NCI-H1436 treated with DMSO at 0.1 percent for 48 hours (cell line): Measurements from ENCODE around the gene ZNF410.
"Not testable (repeated sequence)": the region's sequence is repeated elsewhere in the genome, so short reads cannot be mapped to it uniquely, and the experiment has no call there.

ENCODE experiments used
- DNase-seq: peaks from one replicate; lab custom pipeline; 2025; lab: John Stamatoyannopoulos, UW

Gene ZNF410

DNA sequence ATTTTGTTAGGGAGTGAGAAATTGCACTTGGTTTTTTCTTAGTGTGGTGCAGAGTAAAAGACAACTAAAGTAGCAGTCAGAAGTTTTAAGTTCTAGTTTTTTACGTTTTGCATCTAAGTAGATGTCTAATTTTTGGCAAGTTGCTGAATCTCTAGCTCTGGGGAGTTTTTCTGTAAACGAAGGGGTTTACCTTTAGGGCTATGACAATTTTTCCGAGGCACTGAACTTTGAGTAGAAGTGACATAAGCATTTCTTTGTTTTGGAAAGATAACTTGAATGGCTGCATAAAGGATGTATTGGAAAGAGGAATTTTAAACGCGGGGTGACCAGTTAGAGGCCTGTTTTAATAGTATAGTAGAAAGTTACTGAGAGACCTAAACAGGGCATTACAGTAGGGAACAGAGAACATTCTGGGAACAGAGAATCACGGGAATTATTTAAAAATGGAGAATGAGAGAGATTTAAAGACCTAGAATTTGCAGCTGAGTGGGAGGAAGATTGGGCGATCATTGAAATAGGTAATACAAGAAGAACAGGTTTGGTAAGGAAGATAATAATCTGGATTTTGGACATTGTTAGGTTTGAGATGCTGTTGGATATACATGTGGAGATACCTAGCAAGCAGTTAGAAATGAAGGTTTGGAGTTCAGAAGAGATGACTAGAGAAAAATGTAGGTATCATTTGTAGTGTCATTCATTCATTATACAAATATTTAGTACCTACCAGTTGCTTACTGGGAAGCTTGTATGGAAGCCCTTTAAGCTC, 1.2 kb downstream of the ZNF410 start:
- DNase-seq: no peak

DNA sequence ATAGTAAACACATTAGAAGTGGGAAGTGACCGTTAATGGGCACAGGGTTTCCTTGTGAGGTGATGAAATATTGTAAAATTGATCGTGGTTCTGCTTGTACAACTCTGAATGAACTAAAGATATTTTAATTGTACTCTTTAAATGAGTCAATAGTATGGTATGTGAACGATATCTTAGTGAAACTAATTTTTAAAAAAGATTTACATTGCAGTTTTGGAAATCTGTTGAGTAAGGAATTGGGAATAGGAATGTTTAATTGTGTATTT, 1.7 kb downstream of the ZNF410 start:
- no peak for DNase-seq

DNA sequence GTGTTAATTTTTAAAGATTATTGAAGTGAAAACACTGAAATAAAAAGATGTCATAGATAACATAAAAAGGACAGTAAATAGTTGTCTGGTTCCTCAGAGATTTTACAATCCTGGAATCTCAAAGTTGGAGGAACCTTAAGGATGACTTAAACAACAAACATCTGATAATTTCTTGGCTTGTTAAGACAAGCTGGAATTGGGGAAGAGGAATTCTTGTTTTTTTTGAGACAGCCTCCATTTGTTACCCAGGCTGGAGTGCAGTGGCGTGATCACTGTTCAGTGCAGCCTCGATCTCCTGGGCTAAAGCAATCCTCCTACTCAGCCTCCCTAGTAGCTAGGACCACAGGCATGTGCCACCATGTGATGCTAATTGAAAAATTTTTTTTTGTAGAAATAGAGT, 2.3 kb downstream of the ZNF410 start:
- no peak for DNase-seq

DNA sequence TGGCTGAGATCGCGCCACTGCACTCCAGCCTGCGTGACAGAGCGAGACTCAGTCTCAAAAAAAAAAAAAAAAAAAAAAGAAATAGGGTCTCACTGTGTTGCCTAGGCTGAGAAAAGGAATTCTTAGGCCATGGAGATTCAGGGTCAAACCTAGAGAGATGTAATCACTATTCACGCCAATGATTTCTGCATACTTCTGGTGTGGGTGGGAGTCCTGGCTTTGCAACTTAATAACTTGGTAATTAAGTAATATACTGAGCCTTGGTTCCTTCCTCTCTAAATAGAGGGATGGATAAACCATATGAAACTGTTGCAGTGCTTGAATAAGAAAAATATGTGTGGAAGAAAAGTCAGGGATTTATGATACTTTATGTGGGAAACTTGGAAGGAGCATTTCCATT, 2.7 kb downstream of the ZNF410 start:
- DNase-seq: no peak

DNA sequence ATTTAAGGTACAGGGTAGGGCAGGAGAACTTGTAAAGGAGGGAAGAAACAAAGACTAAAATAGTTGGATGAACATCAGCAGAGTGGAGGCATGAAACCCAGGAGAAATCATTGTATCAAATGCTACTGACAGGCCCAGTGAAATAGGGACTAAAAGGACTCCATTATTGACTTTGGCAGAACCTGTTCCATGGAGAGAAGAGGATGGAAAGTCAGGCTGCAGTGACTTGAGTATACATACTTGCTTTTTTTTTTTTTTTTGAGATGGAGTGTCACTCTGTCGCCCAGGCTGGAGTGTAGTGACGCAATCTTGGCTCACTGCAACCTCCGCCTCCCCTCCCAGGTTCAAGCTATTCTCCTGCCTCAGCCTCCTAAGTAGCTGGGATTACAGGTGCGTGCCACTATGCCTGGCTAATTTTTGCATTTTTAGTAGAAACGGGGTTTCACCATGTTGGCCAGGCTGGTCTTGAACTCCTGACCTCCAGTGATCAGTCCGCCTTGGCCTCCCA, 7.6 kb downstream of the ZNF410 start:
- DNase-seq: not testable (repeated sequence)

DNA sequence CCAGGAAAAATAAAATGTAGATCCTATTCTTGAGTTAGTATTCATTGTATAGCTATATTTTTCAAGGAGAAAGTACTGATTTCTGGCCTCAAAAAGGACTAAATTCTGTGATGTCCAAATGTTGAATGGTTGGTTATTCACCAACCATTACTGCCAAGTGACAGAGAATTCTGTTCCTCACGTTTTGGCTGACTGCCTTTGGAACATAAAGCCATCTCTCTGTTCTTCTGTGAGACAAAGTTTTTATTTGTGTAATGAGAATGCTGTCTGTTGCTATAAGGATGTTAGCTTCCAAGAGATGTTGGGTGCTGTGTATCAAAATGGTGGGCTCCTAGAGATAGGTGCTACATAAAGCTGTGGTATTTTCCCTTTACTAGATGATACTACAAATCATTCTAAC, 9.3 kb downstream of the ZNF410 start:
- DNase-seq: no peak

DNA sequence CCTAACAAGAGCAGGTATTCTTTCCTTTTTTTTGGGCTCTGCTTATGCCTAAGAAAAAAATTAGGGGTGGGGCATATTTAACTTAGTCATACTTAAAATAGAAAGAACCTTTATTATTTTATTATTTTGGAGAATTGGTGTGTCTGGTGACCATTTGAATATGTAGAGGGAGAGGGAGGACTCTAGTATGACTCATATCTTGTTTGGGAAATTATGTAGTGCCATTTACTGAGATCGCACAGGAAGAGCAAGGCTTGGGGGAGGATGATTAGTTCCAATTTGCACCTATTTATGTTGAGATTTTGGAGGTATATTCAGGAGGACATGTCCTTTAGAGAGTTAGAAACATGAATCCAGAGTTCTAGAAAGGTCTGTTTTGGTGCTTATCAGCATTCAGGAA, 9.9 kb downstream of the ZNF410 start:
- no peak for DNase-seq

DNA sequence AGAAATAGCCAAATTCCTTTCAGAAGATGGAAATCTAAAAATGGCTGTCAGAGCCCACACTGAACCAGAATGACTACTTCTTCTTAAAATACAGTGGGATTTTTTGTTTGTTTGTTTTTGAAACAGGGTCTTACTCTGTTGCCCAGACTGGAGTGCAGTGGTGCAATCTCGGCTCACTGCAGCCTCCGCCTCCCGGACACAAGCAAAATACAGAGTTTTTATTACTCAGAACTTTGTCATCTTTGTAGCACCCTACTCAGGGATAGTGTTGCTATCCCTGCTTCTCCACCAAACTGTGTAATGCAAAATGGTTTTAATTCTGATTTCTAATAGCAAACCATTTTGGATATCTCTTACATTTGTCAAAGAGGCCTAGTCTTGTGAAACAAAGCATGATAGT, 16.4 kb downstream of the ZNF410 start:
- no peak for DNase-seq

DNA sequence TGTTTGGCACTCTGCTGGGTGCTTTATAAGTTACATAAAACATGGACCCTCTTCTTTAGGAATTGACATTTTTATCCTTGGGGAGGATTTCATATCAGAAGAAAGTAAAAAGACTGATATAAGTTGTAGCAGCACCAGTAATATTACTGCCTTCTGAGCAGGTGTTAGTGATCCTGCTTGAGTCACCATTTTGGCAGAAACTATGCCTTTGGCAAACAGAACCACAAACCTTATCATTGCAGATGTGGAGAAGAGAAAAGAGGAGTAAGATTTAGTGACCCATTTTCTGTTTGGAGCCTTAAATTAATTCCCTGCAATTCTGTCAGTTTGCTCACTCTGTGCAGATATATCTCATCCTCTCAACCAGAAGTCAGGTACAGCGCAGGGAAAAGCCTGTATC, 23.0 kb downstream of the ZNF410 start:
- no peak for DNase-seq

DNA sequence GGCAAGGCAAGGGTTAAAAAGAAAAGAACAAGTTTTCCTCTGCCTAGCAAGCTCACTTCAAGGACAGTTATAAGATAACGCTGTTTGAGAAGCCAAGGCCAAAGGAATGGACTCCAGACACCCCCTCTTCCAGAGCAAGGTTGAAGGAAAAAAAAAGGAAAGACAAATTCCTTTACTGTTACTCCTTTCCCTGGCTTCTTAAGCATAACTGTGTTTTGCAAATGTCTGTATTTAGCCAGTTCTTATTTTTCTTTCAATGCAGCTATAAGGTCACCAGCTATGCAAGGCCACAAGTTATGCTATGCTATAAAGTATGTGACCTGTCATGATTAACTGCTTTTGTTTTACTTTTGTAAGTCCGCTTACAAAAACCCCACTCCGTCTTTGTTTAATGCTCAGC, 26.6 kb downstream of the ZNF410 start:
- DNase-seq: no peak

DNA sequence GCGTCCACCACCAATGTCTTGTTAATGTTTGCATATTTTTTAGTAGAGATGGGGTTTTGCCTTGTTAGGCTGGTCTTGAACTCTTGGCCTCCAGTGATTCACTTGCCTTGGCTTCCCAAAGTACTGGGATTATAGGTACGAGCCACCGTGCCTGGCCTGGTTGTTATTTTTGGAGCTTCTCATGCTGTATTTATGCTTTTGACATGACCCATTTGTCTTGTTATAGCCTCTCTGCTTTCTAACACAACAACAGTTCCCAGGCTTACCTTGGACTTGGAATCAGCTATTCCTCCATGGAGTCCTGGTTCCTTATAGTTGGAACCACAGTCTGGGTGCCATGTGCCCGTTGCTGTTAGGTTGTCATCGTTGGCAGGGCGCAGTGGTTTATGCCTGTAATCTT, 29.7 kb downstream of the ZNF410 start:
- DNase-seq: no peak

DNA sequence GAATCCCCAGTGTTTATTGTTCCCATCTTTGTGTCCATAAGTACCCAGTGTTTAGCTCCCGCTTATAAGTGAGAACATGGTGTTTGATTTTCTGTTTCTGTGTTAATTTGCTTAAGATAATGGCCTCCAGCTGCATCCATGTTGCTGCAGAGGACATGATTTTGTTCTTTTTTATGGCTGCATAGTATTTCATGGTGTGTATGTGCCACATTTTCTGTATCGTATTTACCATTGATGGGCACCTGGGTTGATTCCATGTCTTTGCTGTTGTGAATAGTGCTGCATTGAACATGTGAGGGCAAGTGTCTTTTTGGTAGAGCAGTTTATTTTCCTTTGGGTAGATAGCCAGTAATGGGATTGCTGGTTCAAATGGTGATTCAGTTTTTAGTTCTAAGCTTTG, 32.8 kb downstream of the ZNF410 start:
- DNase-seq: not testable (repeated sequence)

DNA sequence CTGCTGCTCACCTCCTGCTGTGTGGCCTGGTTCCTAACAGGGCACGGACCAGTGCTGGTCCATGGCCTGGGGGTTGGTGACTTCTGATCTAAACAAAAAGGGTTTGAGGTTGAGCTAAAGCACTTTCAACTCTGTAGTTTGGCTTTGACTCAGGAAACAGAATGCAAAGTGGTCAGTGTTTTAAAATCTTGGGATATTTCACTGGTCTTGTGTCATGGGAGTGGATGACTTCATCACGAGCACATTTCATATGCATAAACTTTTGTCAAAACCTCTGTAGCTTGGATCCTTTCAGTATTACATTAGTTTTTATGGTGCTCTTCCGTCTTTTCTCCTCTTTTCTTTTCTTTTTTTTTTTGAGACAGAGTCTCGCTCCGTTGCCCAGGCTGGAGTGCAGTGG, 37.7 kb downstream of the ZNF410 start:
- no peak for DNase-seq

DNA sequence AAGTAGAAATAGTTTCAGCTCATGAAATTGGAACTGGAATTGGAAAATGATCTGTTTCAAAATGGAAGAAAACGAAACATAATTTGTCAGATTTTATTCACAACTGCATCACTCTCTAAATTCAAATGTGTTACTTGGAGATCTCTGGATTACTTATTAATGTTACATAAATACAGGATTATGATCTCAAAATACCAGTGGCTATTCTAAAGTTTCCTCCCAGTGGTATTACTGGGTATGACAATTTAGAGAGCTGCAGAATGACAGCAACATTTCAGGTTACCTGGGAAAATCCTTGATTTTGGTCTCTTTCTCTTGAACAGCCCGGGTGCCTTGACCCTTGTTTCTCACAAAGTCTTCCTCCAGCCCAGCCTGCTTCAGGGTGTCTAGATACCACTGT, 49.0 kb downstream of the ZNF410 start:
- no peak for DNase-seq

DNA sequence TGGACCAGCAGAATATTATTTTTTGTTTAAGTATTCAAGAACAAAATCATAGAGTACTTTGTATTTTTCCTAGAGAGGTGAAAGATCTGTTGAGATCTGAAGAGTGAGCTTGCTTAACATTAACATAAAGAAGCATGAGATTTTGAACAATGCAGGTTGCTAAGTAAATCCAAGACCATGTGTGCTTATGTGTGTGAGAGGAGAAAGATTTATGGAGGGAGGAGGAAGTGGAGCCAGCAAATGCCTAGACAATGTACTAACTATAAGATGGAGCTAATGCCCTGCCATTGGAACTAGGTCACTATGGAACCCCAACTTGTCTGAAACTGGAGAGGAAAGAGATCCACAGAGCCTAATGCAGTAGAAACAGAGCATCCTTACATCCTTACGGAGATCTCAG, 49.9 kb downstream of the ZNF410 start:
- no peak for DNase-seq

DNA sequence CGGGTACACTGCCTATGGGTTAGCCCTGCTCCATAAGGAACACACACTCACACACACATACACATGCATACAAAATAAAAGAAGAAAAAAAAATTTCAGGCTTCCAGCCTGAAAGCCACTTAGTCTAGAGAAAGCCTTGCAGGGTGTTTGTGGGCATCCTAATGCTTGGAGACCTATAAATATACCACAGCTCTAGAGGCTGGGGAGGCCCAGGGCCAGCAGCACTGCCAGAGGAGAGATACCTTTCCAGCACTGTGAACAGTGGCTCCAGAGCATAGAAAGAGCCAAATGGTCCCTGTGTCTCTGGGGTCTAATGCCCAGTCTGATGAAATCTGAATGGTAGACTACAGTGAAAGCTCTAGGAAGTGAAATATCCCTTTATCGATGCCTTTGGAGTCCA, 50.4 kb downstream of the ZNF410 start:
- DNase-seq: no peak

DNA sequence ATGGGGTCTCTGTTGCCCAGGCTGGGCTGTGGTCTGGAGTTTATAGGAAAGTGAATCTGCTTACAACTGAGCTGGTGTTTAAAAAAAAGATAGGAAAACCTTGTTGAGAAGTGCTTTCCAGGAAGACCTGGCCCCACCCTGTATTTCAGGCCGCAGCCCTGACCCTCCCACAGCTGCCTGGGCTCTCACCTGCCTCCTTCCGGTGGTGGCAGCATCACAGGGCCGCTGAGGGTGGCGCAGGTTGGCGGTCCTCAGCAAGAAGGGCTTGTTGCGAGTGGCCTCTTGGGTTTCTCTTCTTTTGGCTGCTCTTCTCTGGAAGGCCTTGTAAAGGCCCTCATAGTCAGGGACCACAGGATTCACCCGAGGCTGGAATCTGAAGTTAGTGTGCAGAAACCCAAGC, 55.5 kb downstream of the ZNF410 start:
- DNase-seq: no peak

DNA sequence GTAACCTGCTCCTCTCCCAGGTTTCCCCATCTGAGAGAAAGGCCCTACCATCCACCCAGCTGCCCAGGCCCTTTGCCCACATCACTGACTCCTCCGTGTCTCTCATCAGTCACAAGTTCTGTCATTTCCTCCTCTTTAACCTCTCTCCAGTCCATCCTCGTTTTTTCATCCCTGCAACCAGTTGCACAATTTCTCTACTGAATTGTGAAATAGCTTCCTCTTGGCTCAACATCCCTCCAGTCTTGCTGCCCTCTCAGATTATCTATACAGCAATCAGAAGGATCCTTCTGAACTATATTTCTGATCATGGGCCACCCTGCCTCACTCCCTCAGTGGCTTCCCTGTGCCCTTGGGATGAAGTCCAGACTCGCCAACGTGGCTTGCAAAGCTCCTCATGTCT, 56.4 kb downstream of the ZNF410 start:
- DNase-seq: no peak

DNA sequence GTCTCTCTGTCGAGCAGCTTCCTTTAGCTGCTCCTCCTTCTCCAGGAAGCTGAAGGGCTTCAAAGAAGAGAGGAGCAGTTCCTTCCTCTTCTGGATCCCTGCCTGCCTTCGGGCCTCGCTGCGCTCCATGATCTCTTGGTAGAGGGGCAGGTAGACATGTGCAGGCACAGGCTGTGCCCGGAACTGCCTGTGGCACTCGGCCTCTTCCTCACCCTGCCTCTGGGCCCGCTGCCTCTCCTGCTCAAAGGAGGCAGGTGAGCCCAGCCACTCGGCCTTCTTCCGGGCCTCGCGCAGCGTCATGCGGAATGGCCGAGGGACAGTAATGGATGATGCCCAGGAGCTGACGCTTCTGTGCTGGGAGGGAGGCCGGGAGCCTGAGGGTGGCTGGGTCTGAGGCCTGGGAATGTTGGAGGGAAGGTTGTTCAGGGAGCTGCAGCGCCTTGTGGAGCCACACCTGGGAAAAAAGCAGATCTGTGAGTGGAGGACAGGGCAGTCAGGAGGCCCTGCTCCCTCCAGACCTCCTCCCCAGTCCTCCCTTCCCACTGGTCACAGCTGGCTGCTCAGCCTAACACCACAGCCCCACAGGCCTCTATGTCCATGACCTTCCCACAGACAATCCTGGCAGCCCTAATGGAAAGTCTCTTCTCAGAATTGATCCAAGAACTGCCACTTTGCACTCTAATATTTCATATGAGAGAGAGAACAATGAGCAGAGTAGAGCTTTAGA, 57.9 kb downstream of the ZNF410 start:
- DNase-seq: no peak

DNA sequence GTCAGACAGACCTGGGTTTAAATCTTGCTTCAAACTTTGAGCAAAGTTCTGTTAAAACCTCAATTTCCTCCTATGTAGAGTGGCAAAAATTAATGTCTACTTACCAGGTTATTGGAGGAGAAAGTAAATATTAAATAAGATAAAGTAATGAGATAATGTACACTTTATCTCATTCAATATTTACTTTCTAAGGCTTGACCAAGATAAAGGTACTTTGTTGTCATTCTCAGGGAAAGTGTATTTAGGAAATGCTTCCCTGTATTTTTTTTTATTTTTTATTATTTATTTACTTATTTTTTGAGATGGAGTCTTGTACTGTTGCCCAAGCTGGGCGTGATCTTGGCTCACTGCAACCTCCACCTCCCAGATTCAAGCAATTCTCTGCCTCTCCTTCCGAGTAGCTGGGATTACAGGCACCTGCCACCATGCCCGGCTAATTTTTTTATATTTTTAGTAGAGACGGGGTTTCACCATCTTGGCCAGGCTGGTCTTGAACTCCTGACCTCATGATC, 58.6 kb downstream of the ZNF410 start:
- DNase-seq: no peak

DNA sequence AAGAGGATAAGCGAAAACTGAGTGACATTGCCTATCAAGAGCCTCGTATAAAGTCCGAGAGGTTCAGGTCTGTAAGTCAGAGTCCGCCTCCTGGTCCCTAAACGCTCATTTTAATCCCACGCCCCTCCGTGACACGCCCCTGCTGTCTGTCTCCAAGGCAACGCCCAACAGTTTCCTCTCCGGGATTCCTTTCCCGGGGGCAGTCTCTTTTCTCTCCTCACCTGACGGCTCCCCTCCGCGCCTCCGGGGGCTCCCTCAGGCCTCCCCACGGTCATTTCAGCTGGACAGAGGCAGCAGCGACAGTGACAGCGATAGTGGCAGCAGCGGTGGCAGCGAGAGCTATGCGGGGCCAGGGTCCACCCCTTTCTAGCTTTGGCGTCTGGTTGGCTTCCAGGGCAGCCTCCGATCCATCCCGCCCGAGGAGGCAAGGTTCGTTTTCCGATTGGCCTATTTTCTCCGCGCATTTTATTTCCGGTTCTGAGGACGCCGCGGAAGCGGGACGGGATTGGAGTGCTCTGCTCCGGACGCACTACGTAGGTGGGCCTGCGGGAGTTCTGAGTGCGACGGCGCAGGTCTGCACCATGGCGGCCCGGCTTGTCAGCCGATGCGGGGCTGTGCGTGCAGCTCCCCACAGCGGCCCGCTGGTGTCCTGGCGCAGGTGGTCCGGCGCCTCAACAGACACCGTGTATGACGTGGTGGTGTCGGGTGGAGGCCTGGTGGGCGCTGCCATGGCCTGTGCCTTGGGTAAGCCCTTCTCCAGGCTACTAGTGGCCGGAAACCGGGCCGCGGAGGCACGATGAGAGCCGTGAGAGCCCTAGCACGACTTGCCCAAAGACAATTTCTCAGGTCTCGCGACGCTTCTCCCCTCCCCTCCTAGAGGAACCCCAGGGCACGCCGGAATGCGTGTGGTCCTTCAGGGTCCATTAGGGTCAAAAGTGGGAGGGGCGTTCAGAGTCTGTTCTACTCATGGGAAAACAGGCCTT, 63.4 kb downstream of the ZNF410 start, which contains the start of the genes COQ6 and FAM161B:
TSS of gene COQ6 (plus strand) at position 551 of the 983 bp plus-strand sequence. CDS start at position 582, 31 bp downstream.
TSS of gene FAM161B (minus strand) at position 343 of the 983 bp plus-strand sequence. CDS start at position 275, 68 bp downstream.
- DNase-seq: peak; percentile 81

DNA sequence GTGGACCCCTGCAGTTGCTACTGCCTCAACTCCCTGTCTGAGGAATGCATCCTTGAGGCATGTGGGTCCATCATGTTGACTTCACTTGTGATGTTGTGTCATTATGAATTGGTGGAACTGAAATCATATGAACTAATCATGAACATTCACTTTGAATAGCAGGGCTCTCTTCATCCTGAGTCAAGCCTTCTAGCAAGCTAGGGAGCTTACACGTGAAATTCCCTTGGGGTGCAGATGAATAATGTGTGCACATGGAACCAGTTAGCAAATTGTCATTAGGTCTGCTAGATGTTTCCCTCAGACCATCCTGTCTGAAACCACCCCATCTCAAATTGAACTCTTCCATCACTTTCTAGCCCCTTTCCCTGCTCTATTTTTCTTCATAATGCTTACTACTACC, 67.1 kb downstream of the ZNF410 start:
- DNase-seq: no peak
